Measurements from ENCODE around the gene AP2A1.

Gene AP2A1

GRCh38 chr19:49844138-49845095, 77.6 kb downstream of the AP2A1 start:
- no peaks in the 10 kb centered on the region for H3K9me3 ChIP-seq (ENCODE audit: control insufficient read depth in 1 of 2, low read length in 2 of 2)
- no peak overlapping the region for H3K4me3 ChIP-seq (ENCODE audit: low read depth in 1 of 2, low read length in 2 of 2)
- H3K27ac ChIP-seq (ENCODE audit: low read length), result no peak overlapping the region

DNA sequence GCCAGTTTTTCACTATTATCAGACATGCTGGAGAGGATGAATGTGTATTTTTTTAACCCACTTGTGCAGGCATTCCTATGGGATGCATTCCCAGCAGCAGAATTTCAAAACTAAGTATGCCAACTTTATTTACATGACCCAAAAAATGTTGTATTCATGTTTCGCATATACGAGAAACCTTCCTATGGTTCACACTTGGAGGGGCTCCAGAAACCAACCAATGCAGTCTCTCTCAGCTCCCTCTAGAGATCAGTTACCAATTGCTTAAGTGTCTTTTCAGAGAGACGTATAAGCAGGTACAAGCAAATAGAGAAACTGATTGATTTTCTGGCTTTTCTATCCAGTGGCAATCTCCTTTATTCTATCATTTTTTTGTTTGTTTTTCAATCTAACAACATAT, 78.6 kb downstream of the AP2A1 start:
- Histone ChIP-seq H3K27ac (ENCODE audit: low read length) (no peak overlapping the region), H3K27me3 (ENCODE audit: low read depth, low read length) (no peaks in the 10 kb centered on the region), H3K9me3 (ENCODE audit: control insufficient read depth in 1 of 2, low read length in 2 of 2) (no peaks in the 10 kb centered on the region), H3K4me1 (ENCODE audit: control insufficient read depth in 1 of 2, insufficient read depth in 2 of 2, low read length in 2 of 2) (peaks cover 0 to 6% of the 10 kb centered on the region in 2 donors), H3K36me3 (ENCODE audit: control insufficient read depth in 1 of 2, insufficient read depth in 2 of 2, low read length in 2 of 2) (no peaks in the 10 kb centered on the region), H3K4me3 (ENCODE audit: low read depth in 1 of 2, low read length in 2 of 2) (no peak overlapping the region)

More at GRCh38 chr19:49844138-49845095, 77.6 kb downstream of the AP2A1 start:
- Histone ChIP-seq H3K4me1 (ENCODE audit: control insufficient read depth in 1 of 2, insufficient read depth in 2 of 2, low read length in 2 of 2) (no peaks in the 10 kb centered on the region), H3K27me3 (ENCODE audit: low read depth, low read length) (no peaks in the 10 kb centered on the region), H3K36me3 (ENCODE audit: control insufficient read depth in 1 of 2, insufficient read depth in 2 of 2, low read length in 2 of 2) (peaks cover 1 to 2% of the 10 kb centered on the region in 2 donors)

DNA sequence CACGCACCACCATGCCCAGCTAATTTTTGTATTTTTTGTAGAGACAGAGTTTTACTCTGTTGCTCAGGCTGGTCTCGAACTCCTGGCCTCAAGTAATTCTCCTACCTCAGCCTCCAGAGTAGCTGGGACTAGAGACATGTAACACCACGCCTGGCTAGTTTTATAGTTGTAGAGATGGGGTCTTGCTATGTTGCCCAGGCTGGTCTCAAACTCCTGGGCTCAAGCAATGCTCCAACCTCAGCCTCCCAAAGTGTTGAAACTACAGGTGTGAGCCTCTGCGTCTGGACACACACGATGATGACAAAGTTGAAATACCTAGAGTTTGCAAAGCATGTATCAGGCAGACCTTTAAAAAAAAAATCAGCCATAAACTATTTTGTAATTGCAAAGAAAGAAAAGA, 79.6 kb downstream of the AP2A1 start:
- no peaks in the 10 kb centered on the region for H3K9me3 ChIP-seq (ENCODE audit: control insufficient read depth in 1 of 2, low read length in 2 of 2)
- H3K4me3 ChIP-seq (ENCODE audit: low read depth in 1 of 2, low read length in 2 of 2), result no peak overlapping the region
- H3K27ac ChIP-seq (ENCODE audit: low read length), result no peak overlapping the region
- no peaks in the 10 kb centered on the region for H3K36me3 ChIP-seq (ENCODE audit: control insufficient read depth in 1 of 2, insufficient read depth in 2 of 2, low read length in 2 of 2)
- H3K4me1 ChIP-seq (ENCODE audit: control insufficient read depth in 1 of 2, insufficient read depth in 2 of 2, low read length in 2 of 2), result peaks cover 0 to 6% of the 10 kb centered on the region in 2 donors
- H3K27me3 ChIP-seq (ENCODE audit: low read depth, low read length), result no peaks in the 10 kb centered on the region

DNA sequence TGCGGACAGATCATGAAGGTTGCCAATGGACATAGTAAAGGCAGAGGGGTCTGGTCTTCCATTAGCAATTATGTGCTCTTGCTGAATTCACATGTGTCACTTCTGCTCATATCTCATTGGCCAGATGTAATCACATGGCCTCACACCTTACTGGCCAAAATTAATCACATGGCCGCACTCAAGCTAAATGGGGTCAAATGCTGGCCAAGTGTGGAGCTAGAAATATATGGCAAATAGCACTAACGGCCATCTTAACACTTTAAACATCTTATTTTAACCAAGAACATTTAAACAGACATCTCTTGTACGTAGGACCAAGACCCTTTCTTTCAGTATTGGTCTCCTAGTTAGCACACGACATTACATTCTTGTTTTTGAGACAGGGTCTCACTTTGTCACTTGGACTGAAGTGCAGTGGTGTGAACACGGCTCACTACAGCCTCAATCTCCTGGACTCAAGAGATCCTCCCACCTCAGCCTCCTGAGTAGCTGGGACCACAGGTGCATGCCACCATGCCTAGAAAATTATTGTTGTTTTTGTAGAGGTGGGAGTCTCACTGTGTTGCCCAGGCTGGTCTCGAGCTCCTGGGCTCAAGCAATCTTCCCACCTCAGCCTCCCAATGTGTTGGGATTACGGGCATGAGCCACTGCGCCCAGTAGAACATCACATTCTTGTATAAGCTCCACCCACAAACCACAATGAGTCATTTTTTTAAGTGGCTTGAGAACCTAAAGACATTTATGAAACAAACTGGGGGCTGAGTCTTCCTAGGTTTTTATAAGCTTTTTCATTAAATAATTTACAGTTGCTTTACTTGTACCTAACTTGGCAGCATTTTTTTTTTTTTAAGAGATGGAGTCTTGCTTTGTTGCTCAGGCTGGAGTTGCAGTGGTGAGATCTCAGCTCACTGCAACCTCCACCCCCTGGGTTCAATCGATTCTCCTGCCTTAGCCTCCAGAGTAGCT, 81.2 kb downstream of the AP2A1 start:
- no peaks in the 10 kb centered on the region for H3K36me3 ChIP-seq (ENCODE audit: control insufficient read depth in 1 of 2, insufficient read depth in 2 of 2, low read length in 2 of 2)
- no peaks in the 10 kb centered on the region for H3K27me3 ChIP-seq (ENCODE audit: low read depth, low read length)
- no peak overlapping the region for H3K27ac ChIP-seq (ENCODE audit: low read length)
- H3K4me1 ChIP-seq (ENCODE audit: control insufficient read depth in 1 of 2, insufficient read depth in 2 of 2, low read length in 2 of 2), result peaks cover 13 to 17% of the 10 kb centered on the region in 2 donors
- no peak overlapping the region for H3K4me3 ChIP-seq (ENCODE audit: low read depth in 1 of 2, low read length in 2 of 2)
- no peaks in the 10 kb centered on the region for H3K9me3 ChIP-seq (ENCODE audit: control insufficient read depth in 1 of 2, low read length in 2 of 2)

- Histone ChIP-seq H3K27ac (ENCODE audit: low read length) (no peak overlapping the region), H3K9me3 (ENCODE audit: control insufficient read depth in 1 of 2, low read length in 2 of 2) (no peaks in the 10 kb centered on the region), H3K4me3 (ENCODE audit: low read depth in 1 of 2, low read length in 2 of 2) (no peak overlapping the region), H3K36me3 (ENCODE audit: control insufficient read depth in 1 of 2, insufficient read depth in 2 of 2, low read length in 2 of 2) (no peaks in the 10 kb centered on the region), H3K4me1 (ENCODE audit: control insufficient read depth in 1 of 2, insufficient read depth in 2 of 2, low read length in 2 of 2) (peaks cover 17 to 21% of the 10 kb centered on the region in 2 donors), H3K27me3 (ENCODE audit: low read depth, low read length) (no peaks in the 10 kb centered on the region)
Measured at GRCh38 chr19:49848938-49849337, 82.1 kb downstream of the AP2A1 start.

- peak overlapping the region; percentile 62 to 87 for H3K4me3 ChIP-seq (ENCODE audit: low read depth in 1 of 2, low read length in 2 of 2)
- peaks cover 17 to 21% of the 10 kb centered on the region in 2 donors for H3K4me1 ChIP-seq (ENCODE audit: control insufficient read depth in 1 of 2, insufficient read depth in 2 of 2, low read length in 2 of 2)
- no peaks in the 10 kb centered on the region for H3K9me3 ChIP-seq (ENCODE audit: control insufficient read depth in 1 of 2, low read length in 2 of 2)
- H3K27ac ChIP-seq (ENCODE audit: low read length), result peak overlapping the region; percentile 45
- H3K27me3 ChIP-seq (ENCODE audit: low read depth, low read length), result no peaks in the 10 kb centered on the region
- no peaks in the 10 kb centered on the region for H3K36me3 ChIP-seq (ENCODE audit: control insufficient read depth in 1 of 2, insufficient read depth in 2 of 2, low read length in 2 of 2)
Measured at GRCh38 chr19:49849433-49850220, 82.8 kb downstream of the AP2A1 start.

- Histone ChIP-seq H3K9me3 (ENCODE audit: control insufficient read depth in 1 of 2, low read length in 2 of 2) (no peaks in the 10 kb centered on the region), H3K4me1 (ENCODE audit: control insufficient read depth in 1 of 2, insufficient read depth in 2 of 2, low read length in 2 of 2) (peaks cover 17 to 21% of the 10 kb centered on the region in 2 donors), H3K4me3 (ENCODE audit: low read depth in 1 of 2, low read length in 2 of 2) (peak overlapping the region; percentile 62 to 87), H3K27me3 (ENCODE audit: low read depth, low read length) (no peaks in the 10 kb centered on the region), H3K27ac (ENCODE audit: low read length) (peak overlapping the region; percentile 45), H3K36me3 (ENCODE audit: control insufficient read depth in 1 of 2, insufficient read depth in 2 of 2, low read length in 2 of 2) (peaks cover under 1 to 3% of the 10 kb centered on the region in 2 donors)
Measured at GRCh38 chr19:49850221-49850486, 83.4 kb downstream of the AP2A1 start.

GRCh38 chr19:49850487-49851342, 83.9 kb downstream of the AP2A1 start, which contains the start of gene PTOV1:
PTOV1 (plus strand) TSS chr19:49851159.
- H3K9me3 ChIP-seq (ENCODE audit: control insufficient read depth in 1 of 2, low read length in 2 of 2), result no peaks in the 10 kb centered on the region
- peaks cover 3 to 8% of the 10 kb centered on the region in 2 donors for H3K36me3 ChIP-seq (ENCODE audit: control insufficient read depth in 1 of 2, insufficient read depth in 2 of 2, low read length in 2 of 2)
- peak within 1 kb of the TSS; percentile 66 to 87 for H3K4me3 ChIP-seq (ENCODE audit: low read depth in 1 of 2, low read length in 2 of 2)
- H3K27ac ChIP-seq (ENCODE audit: low read length), result peak within 1 kb of the TSS; percentile 95
- H3K27me3 ChIP-seq (ENCODE audit: low read depth, low read length), result no peaks in the 10 kb centered on the region
- H3K4me1 ChIP-seq (ENCODE audit: control insufficient read depth in 1 of 2, insufficient read depth in 2 of 2, low read length in 2 of 2), result peaks cover 17 to 21% of the 10 kb centered on the region in 2 donors

- Histone ChIP-seq H3K36me3 (ENCODE audit: control insufficient read depth in 1 of 2, insufficient read depth in 2 of 2, low read length in 2 of 2) (peaks cover 3 to 17% of the 10 kb centered on the region in 2 donors), H3K9me3 (ENCODE audit: control insufficient read depth in 1 of 2, low read length in 2 of 2) (no peaks in the 10 kb centered on the region), H3K27me3 (ENCODE audit: low read depth, low read length) (no peaks in the 10 kb centered on the region), H3K27ac (ENCODE audit: low read length) (no peak overlapping the region), H3K4me3 (ENCODE audit: low read depth in 1 of 2, low read length in 2 of 2) (peak overlapping the region; percentile 66 to 87), H3K4me1 (ENCODE audit: control insufficient read depth in 1 of 2, insufficient read depth in 2 of 2, low read length in 2 of 2) (peaks cover 17 to 21% of the 10 kb centered on the region in 2 donors)
Measured at GRCh38 chr19:49851456-49852259, 84.9 kb downstream of the AP2A1 start.

Data from muscle layer of duodenum (tissue), 2 donors.